ENCODE data around the gene ZMYND8.
A peak's percentile ranks its signal among the peaks of the same experiment; 100 is the strongest.

ZMYND8 gene

DNA sequence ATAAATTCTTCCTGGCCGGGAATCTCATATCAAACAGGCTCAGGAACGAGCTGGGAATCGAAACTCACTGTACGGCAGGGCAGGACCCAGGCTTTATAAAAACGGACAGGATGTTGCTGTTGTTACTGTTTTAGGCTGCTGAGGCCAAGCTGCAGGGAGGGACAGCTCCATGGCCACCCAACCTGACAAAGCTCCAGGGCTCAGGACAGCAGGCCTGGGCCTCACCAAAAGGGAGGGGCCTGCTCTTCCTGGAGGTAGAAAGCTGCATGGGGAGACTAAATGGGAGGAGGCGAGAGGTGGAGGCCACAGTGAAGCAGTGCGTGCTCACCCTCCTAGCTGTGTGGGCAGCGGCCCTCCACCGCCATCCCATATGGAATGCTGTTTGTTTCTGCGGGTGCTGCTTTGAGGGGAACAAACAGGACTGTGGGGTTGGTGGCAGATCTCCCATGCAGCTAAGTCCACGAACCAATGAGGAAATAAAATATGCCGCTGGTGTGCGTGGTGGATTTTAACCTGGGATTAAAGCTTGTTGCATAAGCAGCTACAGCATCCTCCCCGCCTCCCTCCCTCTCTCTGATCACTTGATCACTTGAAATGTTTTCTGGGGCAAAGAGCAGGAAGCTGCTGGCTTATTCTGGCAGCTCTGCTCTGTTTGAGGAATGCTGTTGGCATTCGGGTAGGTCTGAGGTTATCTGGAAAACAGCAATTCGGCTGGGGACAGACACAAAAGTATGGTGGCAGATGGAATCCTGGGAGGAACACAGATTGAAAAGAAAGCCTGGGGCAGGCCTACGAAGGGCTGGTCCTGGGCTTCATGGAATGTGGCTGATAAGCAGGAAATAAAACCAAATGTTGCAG lies 2.4 kb upstream of the ZMYND8 start (continued):
- TF ChIP-seq, protein P1, sequence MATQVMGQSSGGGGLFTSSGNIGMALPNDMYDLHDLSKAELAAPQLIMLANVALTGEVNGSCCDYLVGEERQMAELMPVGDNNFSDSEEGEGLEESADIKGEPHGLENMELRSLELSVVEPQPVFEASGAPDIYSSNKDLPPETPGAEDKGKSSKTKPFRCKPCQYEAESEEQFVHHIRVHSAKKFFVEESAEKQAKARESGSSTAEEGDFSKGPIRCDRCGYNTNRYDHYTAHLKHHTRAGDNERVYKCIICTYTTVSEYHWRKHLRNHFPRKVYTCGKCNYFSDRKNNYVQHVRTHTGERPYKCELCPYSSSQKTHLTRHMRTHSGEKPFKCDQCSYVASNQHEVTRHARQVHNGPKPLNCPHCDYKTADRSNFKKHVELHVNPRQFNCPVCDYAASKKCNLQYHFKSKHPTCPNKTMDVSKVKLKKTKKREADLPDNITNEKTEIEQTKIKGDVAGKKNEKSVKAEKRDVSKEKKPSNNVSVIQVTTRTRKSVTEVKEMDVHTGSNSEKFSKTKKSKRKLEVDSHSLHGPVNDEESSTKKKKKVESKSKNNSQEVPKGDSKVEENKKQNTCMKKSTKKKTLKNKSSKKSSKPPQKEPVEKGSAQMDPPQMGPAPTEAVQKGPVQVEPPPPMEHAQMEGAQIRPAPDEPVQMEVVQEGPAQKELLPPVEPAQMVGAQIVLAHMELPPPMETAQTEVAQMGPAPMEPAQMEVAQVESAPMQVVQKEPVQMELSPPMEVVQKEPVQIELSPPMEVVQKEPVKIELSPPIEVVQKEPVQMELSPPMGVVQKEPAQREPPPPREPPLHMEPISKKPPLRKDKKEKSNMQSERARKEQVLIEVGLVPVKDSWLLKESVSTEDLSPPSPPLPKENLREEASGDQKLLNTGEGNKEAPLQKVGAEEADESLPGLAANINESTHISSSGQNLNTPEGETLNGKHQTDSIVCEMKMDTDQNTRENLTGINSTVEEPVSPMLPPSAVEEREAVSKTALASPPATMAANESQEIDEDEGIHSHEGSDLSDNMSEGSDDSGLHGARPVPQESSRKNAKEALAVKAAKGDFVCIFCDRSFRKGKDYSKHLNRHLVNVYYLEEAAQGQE (tag by site-specific recombination; IDR thresholded peaks at IDR 0.05), result peak; percentile 70
- TF ChIP-seq ZNF24 (tag by site-specific recombination; IDR thresholded peaks at IDR 0.05) (peak; percentile 79), ZNF391 (tag by site-specific recombination; IDR thresholded peaks at IDR 0.05; ENCODE audit: borderline replicate concordance, low read depth) (peak; percentile 34; the same call in 1 of the 2 replicates), ZNF629 (tag by site-specific recombination; IDR thresholded peaks at IDR 0.05) (peak; percentile 52; the same call in 1 of the 2 replicates), ZNF184 (tag by site-specific recombination; IDR thresholded peaks at IDR 0.05) (no peak), KLF1 (tag by site-specific recombination; IDR thresholded peaks at IDR 0.05) (no peak; the same call in 1 of the 2 replicates), ZNF366 (tag by site-specific recombination; conservative IDR thresholded peaks at IDR 0.05) (peak; percentile 60; the same call in 1 of the 2 replicates), ZBTB17 (tag by site-specific recombination; IDR thresholded peaks at IDR 0.05) (peak; percentile 81), KLF9 (tag by site-specific recombination; IDR thresholded peaks at IDR 0.05; ENCODE audit: low read depth) (0 out of 2 replicates have a peak, but pooled peaks have one; percentile 37), SP7 (tag by site-specific recombination; IDR thresholded peaks at IDR 0.05) (0 out of 2 replicates have a peak, but pooled peaks have one; percentile 48)
- TF ChIP-seq, protein P2, sequence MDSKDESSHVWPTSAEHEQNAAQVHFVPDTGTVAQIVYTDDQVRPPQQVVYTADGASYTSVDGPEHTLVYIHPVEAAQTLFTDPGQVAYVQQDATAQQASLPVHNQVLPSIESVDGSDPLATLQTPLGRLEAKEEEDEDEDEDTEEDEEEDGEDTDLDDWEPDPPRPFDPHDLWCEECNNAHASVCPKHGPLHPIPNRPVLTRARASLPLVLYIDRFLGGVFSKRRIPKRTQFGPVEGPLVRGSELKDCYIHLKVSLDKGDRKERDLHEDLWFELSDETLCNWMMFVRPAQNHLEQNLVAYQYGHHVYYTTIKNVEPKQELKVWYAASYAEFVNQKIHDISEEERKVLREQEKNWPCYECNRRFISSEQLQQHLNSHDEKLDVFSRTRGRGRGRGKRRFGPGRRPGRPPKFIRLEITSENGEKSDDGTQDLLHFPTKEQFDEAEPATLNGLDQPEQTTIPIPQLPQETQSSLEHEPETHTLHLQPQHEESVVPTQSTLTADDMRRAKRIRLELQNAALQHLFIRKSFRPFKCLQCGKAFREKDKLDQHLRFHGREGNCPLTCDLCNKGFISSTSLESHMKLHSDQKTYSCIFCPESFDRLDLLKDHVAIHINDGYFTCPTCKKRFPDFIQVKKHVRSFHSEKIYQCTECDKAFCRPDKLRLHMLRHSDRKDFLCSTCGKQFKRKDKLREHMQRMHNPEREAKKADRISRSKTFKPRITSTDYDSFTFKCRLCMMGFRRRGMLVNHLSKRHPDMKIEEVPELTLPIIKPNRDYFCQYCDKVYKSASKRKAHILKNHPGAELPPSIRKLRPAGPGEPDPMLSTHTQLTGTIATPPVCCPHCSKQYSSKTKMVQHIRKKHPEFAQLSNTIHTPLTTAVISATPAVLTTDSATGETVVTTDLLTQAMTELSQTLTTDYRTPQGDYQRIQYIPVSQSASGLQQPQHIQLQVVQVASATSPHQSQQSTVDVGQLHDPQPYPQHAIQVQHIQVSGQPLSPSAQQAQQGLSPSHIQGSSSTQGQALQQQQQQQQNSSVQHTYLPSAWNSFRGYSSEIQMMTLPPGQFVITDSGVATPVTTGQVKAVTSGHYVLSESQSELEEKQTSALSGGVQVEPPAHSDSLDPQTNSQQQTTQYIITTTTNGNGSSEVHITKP (tag by site-specific recombination; IDR thresholded peaks at IDR 0.05), result peak; percentile 75
- TF ChIP-seq, protein P3, sequence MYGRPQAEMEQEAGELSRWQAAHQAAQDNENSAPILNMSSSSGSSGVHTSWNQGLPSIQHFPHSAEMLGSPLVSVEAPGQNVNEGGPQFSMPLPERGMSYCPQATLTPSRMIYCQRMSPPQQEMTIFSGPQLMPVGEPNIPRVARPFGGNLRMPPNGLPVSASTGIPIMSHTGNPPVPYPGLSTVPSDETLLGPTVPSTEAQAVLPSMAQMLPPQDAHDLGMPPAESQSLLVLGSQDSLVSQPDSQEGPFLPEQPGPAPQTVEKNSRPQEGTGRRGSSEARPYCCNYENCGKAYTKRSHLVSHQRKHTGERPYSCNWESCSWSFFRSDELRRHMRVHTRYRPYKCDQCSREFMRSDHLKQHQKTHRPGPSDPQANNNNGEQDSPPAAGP (tag by site-specific recombination; IDR thresholded peaks at IDR 0.05), result 0 out of 2 replicates have a peak, but pooled peaks have one; percentile 19
- TF ChIP-seq, protein P4, sequence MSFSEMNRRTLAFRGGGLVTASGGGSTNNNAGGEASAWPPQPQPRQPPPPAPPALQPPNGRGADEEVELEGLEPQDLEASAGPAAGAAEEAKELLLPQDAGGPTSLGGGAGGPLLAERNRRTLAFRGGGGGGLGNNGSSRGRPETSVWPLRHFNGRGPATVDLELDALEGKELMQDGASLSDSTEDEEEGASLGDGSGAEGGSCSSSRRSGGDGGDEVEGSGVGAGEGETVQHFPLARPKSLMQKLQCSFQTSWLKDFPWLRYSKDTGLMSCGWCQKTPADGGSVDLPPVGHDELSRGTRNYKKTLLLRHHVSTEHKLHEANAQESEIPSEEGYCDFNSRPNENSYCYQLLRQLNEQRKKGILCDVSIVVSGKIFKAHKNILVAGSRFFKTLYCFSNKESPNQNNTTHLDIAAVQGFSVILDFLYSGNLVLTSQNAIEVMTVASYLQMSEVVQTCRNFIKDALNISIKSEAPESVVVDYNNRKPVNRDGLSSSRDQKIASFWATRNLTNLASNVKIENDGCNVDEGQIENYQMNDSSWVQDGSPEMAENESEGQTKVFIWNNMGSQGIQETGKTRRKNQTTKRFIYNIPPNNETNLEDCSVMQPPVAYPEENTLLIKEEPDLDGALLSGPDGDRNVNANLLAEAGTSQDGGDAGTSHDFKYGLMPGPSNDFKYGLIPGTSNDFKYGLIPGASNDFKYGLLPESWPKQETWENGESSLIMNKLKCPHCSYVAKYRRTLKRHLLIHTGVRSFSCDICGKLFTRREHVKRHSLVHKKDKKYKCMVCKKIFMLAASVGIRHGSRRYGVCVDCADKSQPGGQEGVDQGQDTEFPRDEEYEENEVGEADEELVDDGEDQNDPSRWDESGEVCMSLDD (tag by site-specific recombination; IDR thresholded peaks at IDR 0.05), result no peak
- TF ChIP-seq, protein P5, sequence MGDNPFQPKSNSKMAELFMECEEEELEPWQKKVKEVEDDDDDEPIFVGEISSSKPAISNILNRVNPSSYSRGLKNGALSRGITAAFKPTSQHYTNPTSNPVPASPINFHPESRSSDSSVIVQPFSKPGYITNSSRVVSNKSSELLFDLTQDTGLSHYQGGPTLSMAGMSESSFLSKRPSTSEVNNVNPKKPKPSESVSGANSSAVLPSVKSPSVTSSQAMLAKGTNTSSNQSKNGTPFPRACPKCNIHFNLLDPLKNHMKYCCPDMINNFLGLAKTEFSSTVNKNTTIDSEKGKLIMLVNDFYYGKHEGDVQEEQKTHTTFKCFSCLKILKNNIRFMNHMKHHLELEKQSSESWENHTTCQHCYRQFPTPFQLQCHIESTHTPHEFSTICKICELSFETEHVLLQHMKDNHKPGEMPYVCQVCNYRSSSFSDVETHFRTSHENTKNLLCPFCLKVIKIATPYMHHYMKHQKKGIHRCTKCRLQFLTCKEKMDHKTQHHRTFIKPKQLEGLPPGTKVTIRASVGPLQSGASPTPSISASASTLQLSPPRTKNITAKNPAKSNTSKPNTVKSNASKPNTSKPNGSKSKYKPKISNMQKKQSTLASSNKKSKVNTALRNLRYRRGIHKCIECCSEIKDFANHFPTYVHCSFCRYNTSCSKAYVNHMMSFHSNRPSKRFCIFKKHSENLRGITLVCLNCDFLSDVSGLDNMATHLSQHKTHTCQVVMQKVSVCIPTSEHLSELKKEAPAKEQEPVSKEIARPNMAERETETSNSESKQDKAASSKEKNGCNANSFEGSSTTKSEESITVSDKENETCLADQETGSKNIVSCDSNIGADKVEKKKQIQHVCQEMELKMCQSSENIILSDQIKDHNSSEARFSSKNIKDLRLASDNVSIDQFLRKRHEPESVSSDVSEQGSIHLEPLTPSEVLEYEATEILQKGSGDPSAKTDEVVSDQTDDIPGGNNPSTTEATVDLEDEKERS (tag by site-specific recombination; IDR thresholded peaks at IDR 0.05), result no peak
- TF ChIP-seq, protein P6, sequence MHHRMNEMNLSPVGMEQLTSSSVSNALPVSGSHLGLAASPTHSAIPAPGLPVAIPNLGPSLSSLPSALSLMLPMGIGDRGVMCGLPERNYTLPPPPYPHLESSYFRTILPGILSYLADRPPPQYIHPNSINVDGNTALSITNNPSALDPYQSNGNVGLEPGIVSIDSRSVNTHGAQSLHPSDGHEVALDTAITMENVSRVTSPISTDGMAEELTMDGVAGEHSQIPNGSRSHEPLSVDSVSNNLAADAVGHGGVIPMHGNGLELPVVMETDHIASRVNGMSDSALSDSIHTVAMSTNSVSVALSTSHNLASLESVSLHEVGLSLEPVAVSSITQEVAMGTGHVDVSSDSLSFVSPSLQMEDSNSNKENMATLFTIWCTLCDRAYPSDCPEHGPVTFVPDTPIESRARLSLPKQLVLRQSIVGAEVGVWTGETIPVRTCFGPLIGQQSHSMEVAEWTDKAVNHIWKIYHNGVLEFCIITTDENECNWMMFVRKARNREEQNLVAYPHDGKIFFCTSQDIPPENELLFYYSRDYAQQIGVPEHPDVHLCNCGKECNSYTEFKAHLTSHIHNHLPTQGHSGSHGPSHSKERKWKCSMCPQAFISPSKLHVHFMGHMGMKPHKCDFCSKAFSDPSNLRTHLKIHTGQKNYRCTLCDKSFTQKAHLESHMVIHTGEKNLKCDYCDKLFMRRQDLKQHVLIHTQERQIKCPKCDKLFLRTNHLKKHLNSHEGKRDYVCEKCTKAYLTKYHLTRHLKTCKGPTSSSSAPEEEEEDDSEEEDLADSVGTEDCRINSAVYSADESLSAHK (tag by site-specific recombination; IDR thresholded peaks at IDR 0.05), result 0 out of 2 replicates have a peak, but pooled peaks have one; percentile 9
- TF ChIP-seq, protein P7, sequence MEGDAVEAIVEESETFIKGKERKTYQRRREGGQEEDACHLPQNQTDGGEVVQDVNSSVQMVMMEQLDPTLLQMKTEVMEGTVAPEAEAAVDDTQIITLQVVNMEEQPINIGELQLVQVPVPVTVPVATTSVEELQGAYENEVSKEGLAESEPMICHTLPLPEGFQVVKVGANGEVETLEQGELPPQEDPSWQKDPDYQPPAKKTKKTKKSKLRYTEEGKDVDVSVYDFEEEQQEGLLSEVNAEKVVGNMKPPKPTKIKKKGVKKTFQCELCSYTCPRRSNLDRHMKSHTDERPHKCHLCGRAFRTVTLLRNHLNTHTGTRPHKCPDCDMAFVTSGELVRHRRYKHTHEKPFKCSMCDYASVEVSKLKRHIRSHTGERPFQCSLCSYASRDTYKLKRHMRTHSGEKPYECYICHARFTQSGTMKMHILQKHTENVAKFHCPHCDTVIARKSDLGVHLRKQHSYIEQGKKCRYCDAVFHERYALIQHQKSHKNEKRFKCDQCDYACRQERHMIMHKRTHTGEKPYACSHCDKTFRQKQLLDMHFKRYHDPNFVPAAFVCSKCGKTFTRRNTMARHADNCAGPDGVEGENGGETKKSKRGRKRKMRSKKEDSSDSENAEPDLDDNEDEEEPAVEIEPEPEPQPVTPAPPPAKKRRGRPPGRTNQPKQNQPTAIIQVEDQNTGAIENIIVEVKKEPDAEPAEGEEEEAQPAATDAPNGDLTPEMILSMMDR (tag by site-specific recombination; IDR thresholded peaks at IDR 0.05), result no peak

Measured in HEK293 (cell line).